Kidney (tissue), 14 donors: ENCODE measurements around the gene LTBP1. TPM values are rescaled to one million over a fixed set of nuclear protein-coding genes. Genes with fewer than 3 reads are reported as not detected.
A peak's percentile ranks its signal among the peaks of the same experiment; 100 is the strongest.

ENCODE experiments used
- DNase-seq, 5 donors: peaks; one replicate each; pipeline ENCODE4 v3.0.0-alpha.2; 2013 to 2020
- FAIRE-seq: peaks from 2 replicates; lab custom pipeline; 2012; peaks lifted over from hg19 to GRCh38; lab: Jason Lieb, UNC
- H3K27ac ChIP-seq, 2 donors: one replicate each; pipeline ENCODE4 v1.7.0; 2013; ENCODE audit warnings: low read depth in 2 of 2, low read length in 2 of 2, inconsistent platforms in 1 of 2
- H3K27me3 ChIP-seq: one replicate; pipeline ENCODE4 v1.7.1; 2013; ENCODE audit warnings: low read length, inconsistent platforms; ENCODE audit not compliant: control insufficient read depth, insufficient read depth
- H3K36me3 ChIP-seq, 3 donors: one replicate each; pipeline versions ENCODE4 v1.7.0 to v1.7.1; 2013; ENCODE audit warnings: low read length in 3 of 3, control low read depth in 1 of 3, inconsistent platforms in 1 of 3; ENCODE audit not compliant: insufficient read depth in 3 of 3, control insufficient read depth in 2 of 3
- H3K4me1 ChIP-seq, 3 donors: one replicate each; pipeline versions ENCODE4 v1.7.0 to v1.7.1; 2013; ENCODE audit warnings: low read length in 3 of 3, inconsistent platforms in 1 of 3, low read depth in 1 of 3; ENCODE audit not compliant: control insufficient read depth in 2 of 3, insufficient read depth in 2 of 3
- H3K4me3 ChIP-seq, 3 donors: one replicate each; pipeline versions ENCODE4 v1.7.0 to v1.8.1; 2013; ENCODE audit warnings: low read length in 3 of 3, control low read depth in 1 of 3, inconsistent platforms in 1 of 3
- H3K9ac ChIP-seq, 3 donors: one replicate each; pipeline versions ENCODE4 v1.7.0 to v1.7.1; 2013; ENCODE audit warnings: low read length in 3 of 3, control low read depth in 1 of 3, inconsistent platforms in 1 of 3
- H3K9me3 ChIP-seq, 3 donors: one replicate each; pipeline versions ENCODE4 v1.7.0 to v1.7.1; 2013; ENCODE audit warnings: low read length in 3 of 3, control low read depth in 1 of 3, inconsistent platforms in 1 of 3; ENCODE audit not compliant: control insufficient read depth in 2 of 3, insufficient read depth in 1 of 3
- CTCF ChIP-seq: IDR thresholded peaks from 3 replicates; pipeline ENCODE4 v1.5.1; 2012; ENCODE audit warnings: mild to moderate bottlenecking, moderate library complexity, borderline replicate concordance; ENCODE audit not compliant: insufficient read depth; ENCODE audit errors: extremely low read depth
- intact Hi-C: fragments of 100-400 bp; cut with DNase I; formaldehyde crosslinking; loops from one replicate; pipeline ENCODE4 v1.11.1; 2022
- polyA plus RNA-seq: library from polyadenylated mRNA; stranded (reverse); fragments of 350-450 nt; fragmentation: Illumina TruSeq; extraction: RNeasy Lipid Tissue Mini Kit (QIAGEN cat#74804); gene quantifications from one replicate; pipeline ENCODE4 v1.2.3, GENCODE V29; 2014; ENCODE audit warnings: low read depth, low replicate concordance; ENCODE audit not compliant: insufficient read depth
- total RNA-seq: library from RNA; stranded (reverse); fragmentation: NEBNext Ultra II Directional; extraction: Animal tissue kit (Norgen Biotek cat#: 25700); gene quantifications from one replicate; pipeline ENCODE4 v1.2.1, GENCODE V29; 2021
- donor health status: control.
- donor health status: control.
- donor health status: control.
- donor health status: control.
- donor health status: control.
- donor health status: DM: yes; HTN: yes; CAD: no.
- donor health status: Normal renal cell carcinoma (clear cell type).

LTBP1 gene
- total and polyA plus RNA-seq, 2 donors from 2014 or later: 9.3 to 39.8 TPM

- Histone ChIP-seq H3K27me3 (no peaks in the 10 kb centered on the region), H3K27ac (no peak overlapping the region), H3K4me1 (peaks cover 0 to 4% (median 0%) of the 10 kb centered on the region in 3 donors), H3K9ac (no peak overlapping the region), H3K36me3 (no peaks in the 10 kb centered on the region), H3K4me3 (no peak overlapping the region), H3K9me3 (no peaks in the 10 kb centered on the region)
- no peak for TF ChIP-seq CTCF
- DNase-seq (peak in 1 of 5 donors; percentile 25), FAIRE-seq (no peak)
- intact Hi-C loops: no loop called here
These were observed 270.7 kb downstream of the LTBP1 start for GRCh38 chr2:33217406-33217805.

GRCh38 chr2:33219114-33219513 lies 272.4 kb downstream of the LTBP1 start:
- Histone ChIP-seq H3K9ac (no peak overlapping the region), H3K9me3 (no peaks in the 10 kb centered on the region), H3K27ac (no peak overlapping the region), H3K36me3 (no peaks in the 10 kb centered on the region), H3K27me3 (no peaks in the 10 kb centered on the region), H3K4me3 (no peak overlapping the region), H3K4me1 (peaks cover 0 to 4% (median 0%) of the 10 kb centered on the region in 3 donors)
- intact Hi-C loops: no loop called here
- TF ChIP-seq CTCF: no peak
- FAIRE-seq (no peak), DNase-seq (no peak)

DNA sequence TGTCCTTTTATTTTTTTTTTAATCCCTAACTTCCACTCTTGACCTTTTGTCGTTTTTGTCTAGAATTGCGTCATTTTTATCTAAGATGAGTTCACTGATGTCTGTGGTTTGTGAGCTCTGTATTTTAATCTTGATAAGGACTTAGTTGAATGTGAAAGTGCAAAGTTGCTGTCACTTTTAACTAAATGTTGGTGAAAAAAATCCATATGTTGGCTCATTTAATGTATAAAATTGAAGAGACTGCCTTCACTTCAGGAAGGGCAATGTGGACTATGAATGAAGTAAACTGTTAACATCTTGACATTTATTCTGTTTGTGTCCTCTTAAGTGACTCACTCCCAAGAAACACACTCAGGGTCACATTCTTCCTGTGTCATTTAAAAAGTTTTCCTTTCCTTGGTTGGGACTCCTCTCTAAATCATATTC lies 273.1 kb downstream of the LTBP1 start:
- H3K9me3 ChIP-seq: no peaks in the 10 kb centered on the region
- H3K27me3 ChIP-seq: no peaks in the 10 kb centered on the region
- intact Hi-C loops: no loop called here
- no peak for TF ChIP-seq CTCF
- DNase-seq (peak in 1 of 5 donors; percentile 49), FAIRE-seq (no peak)
- no peak overlapping the region for H3K4me3 ChIP-seq
- H3K9ac ChIP-seq: no peak overlapping the region
- H3K36me3 ChIP-seq: no peaks in the 10 kb centered on the region
- no peak overlapping the region for H3K27ac ChIP-seq
- peaks cover 0 to 4% (median 0%) of the 10 kb centered on the region in 3 donors for H3K4me1 ChIP-seq

DNA sequence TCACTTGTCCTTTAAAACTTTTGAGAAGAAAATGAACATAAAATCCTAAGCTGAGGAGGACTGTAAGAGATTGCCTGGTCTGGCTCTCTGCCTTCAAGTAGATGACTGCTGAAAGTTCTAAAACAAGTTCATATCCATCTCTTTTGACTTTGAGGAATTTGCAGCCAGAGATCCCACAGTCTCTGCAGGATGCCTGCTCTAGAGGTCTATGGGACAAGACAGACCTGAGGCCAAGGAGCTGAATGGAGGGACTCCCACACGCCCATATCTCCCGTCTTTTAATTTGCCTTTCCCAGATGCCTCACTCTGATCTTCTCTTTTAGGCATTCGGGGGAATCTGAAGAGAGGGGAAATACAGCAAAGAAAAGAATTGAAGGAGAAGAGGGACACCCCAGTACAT lies 273.8 kb downstream of the LTBP1 start:
- no peaks in the 10 kb centered on the region for H3K9me3 ChIP-seq
- no peaks in the 10 kb centered on the region for H3K27me3 ChIP-seq
- no peak overlapping the region for H3K4me3 ChIP-seq
- H3K9ac ChIP-seq: no peak overlapping the region
- H3K27ac ChIP-seq: no peak overlapping the region
- no peak for TF ChIP-seq CTCF
- intact Hi-C loops: no loop called here
- FAIRE-seq (no peak), DNase-seq (peak in 1 of 5 donors; percentile 5)
- H3K4me1 ChIP-seq: peaks cover 0 to 4% (median 0%) of the 10 kb centered on the region in 3 donors
- H3K36me3 ChIP-seq: no peaks in the 10 kb centered on the region
